Measurements from ENCODE around the gene PCID2.

The PCID2 gene

DNA sequence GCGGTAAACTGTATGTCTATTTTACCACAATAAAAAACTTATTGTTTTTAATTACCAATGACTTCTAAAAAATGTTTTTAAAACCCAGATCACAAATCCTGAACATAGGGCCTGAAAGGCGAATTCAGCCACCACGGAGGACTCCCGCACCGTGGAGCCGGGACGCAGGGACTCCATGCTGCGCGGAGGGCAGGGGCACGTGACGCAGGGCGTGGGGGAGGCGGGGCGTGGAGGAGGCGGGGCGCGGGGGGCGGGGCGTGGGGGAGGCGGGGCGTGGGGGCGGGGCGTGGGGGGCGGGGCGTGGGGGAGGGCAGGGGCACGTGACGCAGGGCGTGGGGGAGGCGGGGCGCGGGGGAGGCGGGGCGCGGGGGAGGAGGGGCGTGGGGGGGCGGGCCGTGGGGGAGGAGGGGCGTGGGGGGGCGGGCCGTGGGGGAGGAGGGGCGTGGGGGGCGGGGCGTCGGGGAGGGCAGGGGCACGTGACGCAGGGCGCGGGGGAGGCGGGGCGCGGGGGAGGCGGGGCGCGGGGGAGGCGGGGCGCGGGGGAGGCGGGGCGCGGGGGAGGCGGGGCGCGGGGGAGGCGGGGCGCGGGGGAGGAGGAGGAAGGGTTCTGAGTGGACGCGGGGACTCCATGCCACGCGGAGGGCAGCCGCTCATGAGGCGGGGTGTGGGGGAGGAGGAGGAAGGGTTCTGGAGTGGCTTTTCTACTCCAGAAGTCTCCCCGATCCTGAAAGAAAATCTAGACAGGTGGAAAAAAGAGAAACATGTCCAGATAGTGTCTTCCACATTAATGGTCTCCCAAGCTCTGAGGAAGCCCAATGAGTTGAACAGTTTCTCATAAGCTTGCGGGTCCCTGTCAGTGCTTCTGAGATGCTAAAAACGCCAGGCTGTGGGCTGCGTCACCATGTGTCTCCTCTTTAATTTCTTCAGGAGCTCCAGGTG lies 54.4 kb downstream of the PCID2 start:
- TF ChIP-seq L3MBTL2 (conservative IDR thresholded peaks at IDR 0.05) = 0 out of 2 replicates have a peak, but pooled peaks have one; percentile 18
- no peak for TF ChIP-seq SUZ12 (IDR thresholded peaks at IDR 0.05)
- ChIA-PET POLR2A (no interaction called here), CTCF (no interaction called here)
- DNase-seq (ENCODE audit: extremely low spot score) = peak; percentile 57

DNA sequence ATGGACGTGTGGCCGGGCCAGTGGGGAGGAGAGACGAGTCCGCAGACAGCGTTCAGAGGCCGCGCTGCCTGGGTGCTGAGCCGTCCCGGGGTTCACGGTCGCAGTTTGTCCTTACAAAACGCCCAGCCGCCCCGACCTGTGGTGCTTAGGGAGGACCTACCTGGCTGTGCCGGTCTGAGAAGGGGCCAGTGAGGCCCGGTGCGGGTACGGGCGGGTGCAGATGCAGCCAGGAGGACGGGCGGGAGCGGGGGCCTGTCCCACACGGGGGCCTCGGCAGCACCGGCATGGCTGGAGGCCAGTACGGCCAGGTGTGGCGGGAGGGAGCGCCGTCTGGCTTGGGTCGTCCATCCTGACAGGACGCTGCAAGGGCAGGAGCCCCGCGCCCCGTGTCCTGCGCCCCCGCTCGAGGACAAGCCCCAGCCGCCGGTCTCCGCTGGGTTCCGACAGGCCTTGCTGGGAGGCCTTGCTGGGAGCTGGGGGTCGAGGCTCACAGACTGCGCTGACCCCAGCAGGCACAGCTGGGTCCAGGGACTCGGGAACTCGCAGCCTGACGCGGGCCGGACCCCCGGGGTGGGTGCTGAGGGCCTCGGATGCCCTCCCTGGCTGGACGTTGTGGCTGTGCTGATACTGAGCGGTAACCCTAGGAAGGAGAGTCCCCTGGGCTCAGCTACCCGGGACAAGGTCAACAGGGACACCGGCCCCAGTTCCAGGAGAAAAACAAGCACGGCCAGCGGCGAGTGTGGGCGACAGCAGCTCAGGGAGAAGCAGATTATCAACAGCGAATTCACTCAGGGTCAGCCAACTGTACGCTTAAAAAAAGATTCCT lies 55.3 kb downstream of the PCID2 start:
- ChIA-PET CTCF (no interaction called here), POLR2A (interaction anchor here (0.6 kb wide), 1 partner anchor 201 kb away, joined by 3 read pairs; no protein-coding TSS in a partner anchor)
- no peak for DNase-seq (ENCODE audit: extremely low spot score)
- TF ChIP-seq CTBP1 (IDR thresholded peaks at IDR 0.05; ENCODE audit: borderline replicate concordance) (no peak), ELF4 (IDR thresholded peaks at IDR 0.05) (no peak), SP1 (IDR thresholded peaks at IDR 0.05) (no peak), FOXK2 (IDR thresholded peaks at IDR 0.05) (no peak)

DNA sequence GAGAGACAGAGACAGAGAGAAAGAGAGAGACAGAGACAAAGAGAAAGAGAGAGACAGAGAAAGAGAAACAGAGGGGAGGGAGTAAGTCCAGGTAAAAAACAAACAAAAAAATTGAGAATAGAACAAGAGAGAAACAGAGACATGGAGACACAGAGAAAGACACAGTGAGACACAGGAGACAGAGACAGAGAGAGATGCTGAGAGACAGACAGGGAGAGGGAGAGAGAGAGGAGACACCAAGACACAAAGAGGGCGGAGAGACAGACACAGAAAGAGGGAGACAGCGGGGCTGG lies 55.8 kb downstream of the PCID2 start:
- TF ChIP-seq BHLHE40 (IDR thresholded peaks at IDR 0.05; ENCODE audit: borderline replicate concordance) (no peak), PKNOX1 (IDR thresholded peaks at IDR 0.05) (no peak), NFRKB (IDR thresholded peaks at IDR 0.05) (no peak), ELF4 (IDR thresholded peaks at IDR 0.05) (no peak), L3MBTL2 (conservative IDR thresholded peaks at IDR 0.05) (no peak), SP1 (IDR thresholded peaks at IDR 0.05) (no peak), FOXK2 (IDR thresholded peaks at IDR 0.05) (no peak), ZNF384 (IDR thresholded peaks at IDR 0.05) (no peak)
- POLR2A ChIA-PET = no interaction called here
- DNase-seq (ENCODE audit: extremely low spot score) = no peak
- CTCF ChIA-PET = no interaction called here

- ChIA-PET CTCF (no interaction called here), POLR2A (interaction anchor here (0.9 kb wide), 1 partner anchor 9 kb away, joined by 3 read pairs; no protein-coding TSS in a partner anchor)
- no peak for DNase-seq (ENCODE audit: extremely low spot score)
- TF ChIP-seq FOXM1 (IDR thresholded peaks at IDR 0.05; ENCODE audit: borderline replicate concordance) = no peak
- no peak for TF ChIP-seq L3MBTL2 (conservative IDR thresholded peaks at IDR 0.05)
- TF ChIP-seq ARNT (IDR thresholded peaks at IDR 0.05) = no peak
- TF ChIP-seq PKNOX1 (IDR thresholded peaks at IDR 0.05) = no peak
- TF ChIP-seq LEF1 (IDR thresholded peaks at IDR 0.05; ENCODE audit: borderline replicate concordance) = no peak
- no peak for TF ChIP-seq ELF4 (IDR thresholded peaks at IDR 0.05)
- no peak for TF ChIP-seq TARDBP (IDR thresholded peaks at IDR 0.05)
- no peak for TF ChIP-seq BHLHE40 (IDR thresholded peaks at IDR 0.05; ENCODE audit: borderline replicate concordance)
- TF ChIP-seq ZNF384 (IDR thresholded peaks at IDR 0.05) = no peak
- no peak for TF ChIP-seq CTBP1 (IDR thresholded peaks at IDR 0.05; ENCODE audit: borderline replicate concordance)
- TF ChIP-seq SUZ12 (IDR thresholded peaks at IDR 0.05) = no peak
- no peak for TF ChIP-seq FOXK2 (IDR thresholded peaks at IDR 0.05)
- TF ChIP-seq FOXA1 (IDR thresholded peaks at IDR 0.05) = no peak
Observed at GRCh38 chr13:113151745-113152690, 56.5 kb downstream of the PCID2 start.

- TF ChIP-seq FOXM1 (IDR thresholded peaks at IDR 0.05; ENCODE audit: borderline replicate concordance) (no peak), BHLHE40 (IDR thresholded peaks at IDR 0.05; ENCODE audit: borderline replicate concordance) (no peak), L3MBTL2 (conservative IDR thresholded peaks at IDR 0.05) (no peak), PKNOX1 (IDR thresholded peaks at IDR 0.05) (no peak), ARNT (IDR thresholded peaks at IDR 0.05) (no peak), SP1 (IDR thresholded peaks at IDR 0.05) (no peak), ZNF384 (IDR thresholded peaks at IDR 0.05) (no peak), LEF1 (IDR thresholded peaks at IDR 0.05; ENCODE audit: borderline replicate concordance) (no peak)
- CTCF ChIA-PET = no interaction called here
Observed at GRCh38 chr13:113150550-113151365, 57.7 kb downstream of the PCID2 start.

More at GRCh38 chr13:113150550-113151365, 57.7 kb downstream of the PCID2 start:
- POLR2A ChIA-PET = interaction anchor here (1.5 kb wide), 1 partner anchor 58 kb away, joined by 3 read pairs; no protein-coding TSS in a partner anchor
- no peak for DNase-seq (ENCODE audit: extremely low spot score)

All from HEK293T (cell line).